HG02571 (cell line): ENCODE measurements around the gene USP28.
A peak's percentile ranks its signal among the peaks of the same experiment; 100 is the strongest.
"Not testable (repeated sequence)": the region's sequence is repeated elsewhere in the genome, so short reads cannot be mapped to it uniquely, and the experiment has no call there.

Source experiments
- ATAC-seq: cut with Tn5 transposase; IDR thresholded peaks from one replicate; pipeline ENCODE4 v1.9.1; 2021; ENCODE audit warnings: mild to moderate bottlenecking, moderate library complexity; ENCODE audit not compliant: unreplicated experiment

The USP28 gene

GRCh38 chr11:113875234-113876073 is at the start of gene USP28:
TSS of gene USP28 (minus strand) at chr11:113875572. CDS start at chr11:113875501, 71 bp downstream.
- peak; percentile 89 for ATAC-seq

- no peak for ATAC-seq
Measured at GRCh38 chr11:113923572-113923971, 48.2 kb upstream of the USP28 start.

GRCh38 chr11:113911491-113911890 is 36.1 kb upstream of the USP28 start:
- ATAC-seq, result not testable (repeated sequence)

- ATAC-seq, result no peak
Measured at GRCh38 chr11:113908098-113908497, 32.7 kb upstream of the USP28 start.

- no peak for ATAC-seq
Measured at GRCh38 chr11:113907681-113908080, 32.3 kb upstream of the USP28 start.

GRCh38 chr11:113907152-113907551 is 31.8 kb upstream of the USP28 start:
- no peak for ATAC-seq

GRCh38 chr11:113906516-113906915 is 31.1 kb upstream of the USP28 start:
- ATAC-seq, result no peak

GRCh38 chr11:113906038-113906437 is 30.7 kb upstream of the USP28 start:
- ATAC-seq, result no peak

- no peak for ATAC-seq
Measured at GRCh38 chr11:113904379-113905101, 29.2 kb upstream of the USP28 start, which contains the start of gene HTR3B. TSS of gene HTR3B (plus strand) at chr11:113904796. CDS start at chr11:113904934, 138 bp downstream.

GRCh38 chr11:113901141-113901540 is 25.8 kb upstream of the USP28 start:
- ATAC-seq, result no peak

GRCh38 chr11:113896156-113896879 is 20.9 kb upstream of the USP28 start:
- no peak for ATAC-seq

GRCh38 chr11:113895367-113896155 is 20.2 kb upstream of the USP28 start:
- ATAC-seq, result no peak

- ATAC-seq, result no peak
Measured at GRCh38 chr11:113894421-113894996, 19.1 kb upstream of the USP28 start.

- ATAC-seq, result no peak
Measured at GRCh38 chr11:113888848-113889247, 13.5 kb upstream of the USP28 start.

- ATAC-seq, result no peak
Measured at GRCh38 chr11:113885897-113886296, 10.5 kb upstream of the USP28 start.

GRCh38 chr11:113884361-113884836 is 9.0 kb upstream of the USP28 start:
- no peak for ATAC-seq

GRCh38 chr11:113881856-113882255 is 6.5 kb upstream of the USP28 start:
- ATAC-seq, result no peak

GRCh38 chr11:113880971-113881370 is 5.6 kb upstream of the USP28 start:
- no peak for ATAC-seq

- ATAC-seq, result not testable (repeated sequence)
Measured at GRCh38 chr11:113879446-113879845, 4.1 kb upstream of the USP28 start.

- ATAC-seq, result no peak
Measured at GRCh38 chr11:113877670-113878055, 2.3 kb upstream of the USP28 start.
